Endothelial cell of umbilical vein (primary cell): Measurements from ENCODE around the gene DRAP1. TPM values are rescaled to one million over a fixed set of nuclear protein-coding genes. Genes with fewer than 3 reads are reported as not detected.

Source experiments
- BruUV-seq: library from RNA; stranded (reverse); fragments of 400-500 nt; replicated peaks from 2 replicates; lab custom pipeline; 2021; lab: Mats Ljungman, UMichigan
- CTCF ChIA-PET: fragments of 300-600, 350-600 bp; sonication (Branson Sonifier 250); formaldehyde crosslinking; loops from one replicate; lab custom pipeline; 2021; ENCODE audit warnings: antibody characterized with exemption, inconsistent platforms; lab: Charles Lee
- POLR2A ChIA-PET: fragments of 300-600, 350-600 bp; sonication (Branson Sonifier 250); formaldehyde crosslinking; loops from one replicate; lab custom pipeline; 2021; ENCODE audit warnings: antibody characterized with exemption, inconsistent platforms; lab: Charles Lee
- DNase-seq: peaks from one replicate; pipeline ENCODE4 v3.0.0-alpha.2; 2011; ENCODE audit warnings: low read depth, low spot score
- FAIRE-seq: peaks from 2 replicates; lab custom pipeline; 2011; peaks lifted over from hg19 to GRCh38; lab: Jason Lieb, UNC
- H2AFZ ChIP-seq: 2 replicates; pipeline ENCODE4 v1.6.0; 2012; ENCODE audit warnings: low read depth, low read length, control low read depth, inconsistent platforms
- H3K27ac ChIP-seq: 2 replicates; pipeline ENCODE4 v1.5.1; 2011; ENCODE audit warnings: low read depth, mild to moderate bottlenecking, control low read depth, low read length, moderate library complexity; ENCODE audit not compliant: insufficient read depth
- H3K27me3 ChIP-seq, 2 experiments: 2 replicates each; pipeline versions ENCODE4 v1.6.0 to v1.6.1; 2011; ENCODE audit warnings: low read length in 2 of 2, mixed read lengths in 1 of 2; ENCODE audit not compliant: control insufficient read depth in 2 of 2, insufficient read depth in 2 of 2
- H3K36me3 ChIP-seq, 2 experiments: 2 replicates in 1 of 2; 3 replicates in 1 of 2; pipeline ENCODE4 v1.5.1; 2011; ENCODE audit warnings: low read length in 2 of 2, mild to moderate bottlenecking in 1 of 2, moderate library complexity in 1 of 2; ENCODE audit not compliant: control insufficient read depth in 2 of 2, insufficient read depth in 2 of 2; ENCODE audit errors: extremely low read depth in 1 of 2
- H3K4me1 ChIP-seq: 3 replicates; pipeline ENCODE4 v1.5.1; 2011; ENCODE audit warnings: mild to moderate bottlenecking, low read length; ENCODE audit not compliant: control insufficient read depth, insufficient read depth; ENCODE audit errors: extremely low read depth
- H3K4me2 ChIP-seq: 2 replicates; pipeline ENCODE4 v1.6.1; 2011; ENCODE audit warnings: low read length, control low read depth, mixed read lengths; ENCODE audit not compliant: insufficient read depth
- H3K4me3 ChIP-seq, 3 experiments: fragments of 200-600 bp in 1 of 3; sonication (generic), shearing (Covaris generic) in 1 of 3; replicated peaks in 1 of 3; 2 replicates each; pipeline ENCODE4 v1.5.1; 2011 to 2016; ENCODE audit warnings: control low read depth in 3 of 3, low read length in 3 of 3, mild to moderate bottlenecking in 2 of 3, inconsistent platforms in 1 of 3, low read depth in 1 of 3, moderate library complexity in 1 of 3; ENCODE audit not compliant: insufficient read depth in 1 of 3
- H3K79me2 ChIP-seq: 2 replicates; pipeline ENCODE4 v1.6.0; 2012; ENCODE audit warnings: low read length, inconsistent platforms; ENCODE audit not compliant: control insufficient read depth, insufficient read depth
- H3K9ac ChIP-seq: replicated peaks from 2 replicates; pipeline ENCODE3; 2011; ENCODE audit warnings: low read length, control low read depth; ENCODE audit not compliant: insufficient read depth; ENCODE audit errors: extremely low read depth
- H3K9me1 ChIP-seq: replicated peaks from 3 replicates; pipeline ENCODE4 v1.6.0; 2011; ENCODE audit warnings: mild to moderate bottlenecking, low read length; ENCODE audit not compliant: control insufficient read depth, insufficient read depth; ENCODE audit errors: extremely low read depth
- H3K9me3 ChIP-seq: replicated peaks from 2 replicates; pipeline ENCODE4 v1.5.1; 2012; ENCODE audit warnings: low read length, inconsistent platforms; ENCODE audit not compliant: control insufficient read depth, insufficient read depth
- H4K20me1 ChIP-seq: replicated peaks from 2 replicates; pipeline ENCODE3; 2011; ENCODE audit warnings: mild to moderate bottlenecking, low read length; ENCODE audit not compliant: control insufficient read depth, insufficient read depth; ENCODE audit errors: extremely low read depth
- CTCF ChIP-seq, 2 donors: IDR thresholded peaks; 1 replicate in 1 of 2; 2 replicates in 1 of 2; pipeline ENCODE4 v1.5.1; 2011; ENCODE audit warnings: low read length in 2 of 2, mild to moderate bottlenecking in 2 of 2, moderate library complexity in 2 of 2, control low read depth in 1 of 2, inconsistent platforms in 1 of 2, low read depth in 1 of 2; ENCODE audit not compliant: insufficient read depth in 1 of 2; ENCODE audit errors: extremely low read depth in 1 of 2
- EZH2 ChIP-seq: IDR thresholded peaks from 2 replicates; pipeline ENCODE4 v1.6.1; 2012; ENCODE audit warnings: borderline replicate concordance, low read depth, mild to moderate bottlenecking, moderate library complexity, low read length, inconsistent platforms; ENCODE audit not compliant: severe bottlenecking
- FOS ChIP-seq: IDR thresholded peaks from 2 replicates; pipeline ENCODE4 v1.6.1; 2011; ENCODE audit warnings: mild to moderate bottlenecking, low read length, moderate library complexity, borderline replicate concordance; ENCODE audit not compliant: insufficient read depth
- GATA2 ChIP-seq: IDR thresholded peaks from 2 replicates; pipeline ENCODE4 v1.7.0; 2011; ENCODE audit warnings: low read depth, mild to moderate bottlenecking, moderate library complexity, mixed read lengths, low read length; ENCODE audit not compliant: insufficient read length, insufficient read depth
- JUN ChIP-seq: IDR thresholded peaks from 2 replicates; pipeline ENCODE4 v1.6.1; 2011; ENCODE audit warnings: borderline replicate concordance, low read depth; ENCODE audit not compliant: insufficient read length, insufficient read depth
- MAX ChIP-seq: IDR thresholded peaks from 2 replicates; pipeline ENCODE4 v1.6.1; 2011; ENCODE audit not compliant: insufficient read depth, insufficient read length
- MYC ChIP-seq: IDR thresholded peaks from one replicate; pipeline ENCODE4 v1.6.1; 2011; ENCODE audit warnings: mild to moderate bottlenecking, low read depth, low read length
- POLR2A ChIP-seq: IDR thresholded peaks from 2 replicates; pipeline ENCODE4 v1.6.1; 2012; ENCODE audit warnings: low read depth, mild to moderate bottlenecking, control low read depth, low read length
- POLR2AphosphoS5 ChIP-seq: IDR thresholded peaks from 2 replicates; pipeline ENCODE4 v1.6.1; 2012; ENCODE audit warnings: low read depth, mild to moderate bottlenecking, control low read depth, low read length, moderate library complexity; ENCODE audit not compliant: insufficient read depth
- dilution Hi-C: fragments of 300-500 bp; cut with MboI; formaldehyde crosslinking; loops from one replicate; pipeline ENCODE4 v1.15.0; 2019; ENCODE audit warnings: low sequenced_read_pairs; ENCODE audit not compliant: extremely low pct_ligation_motif_present
- intact Hi-C: fragments of 100-400 bp; cut with micrococcal nuclease; formaldehyde crosslinking; loops from one replicate; pipeline ENCODE4 v1.10.0; 2022
- polyA plus RNA-seq, 4 experiments: library from polyadenylated mRNA; depleted of rRNA in 3 of 4; stranded (reverse) in 3 of 4; unstranded in 1 of 4; fragments of >200 nt; gene quantifications; 2 replicates each; pipeline versions ENCODE4 v1.2.1 to v1.2.3, GENCODE V29; 2011 to 2012; ENCODE audit warnings: missing spikeins in 1 of 4
- total RNA-seq: library from RNA; stranded (reverse); gene quantifications from 2 replicates; pipeline ENCODE4 v1.2.3, GENCODE V29; 2021

DRAP1 gene
- total and polyA plus RNA-seq, 2 donors (not counting 3 experiments of a cell fraction or from before 2014, with no cell fraction given), result 74.9 to 114 TPM

GRCh38 chr11:65915821-65916251, 3.4 kb upstream of the DRAP1 start:
- peak overlapping the region in 1 of 3 experiments; percentile 5 for H3K4me3 ChIP-seq
- peak; percentile 97 for TF ChIP-seq JUN
- no peak for TF ChIP-seq MAX
- peak; percentile 21 for TF ChIP-seq MYC
- no peak for TF ChIP-seq EZH2
- peak; percentile 100 for TF ChIP-seq FOS
- peak; percentile 99 for TF ChIP-seq POLR2AphosphoS5
- TF ChIP-seq GATA2, result no peak
- no peak for TF ChIP-seq CTCF (IDR thresholded peaks at IDR 0.05; ENCODE audit: extremely low read depth in 1 of 2, insufficient read depth in 1 of 2, low read depth in 1 of 2, low read length in 2 of 2)
- TF ChIP-seq POLR2A, result peak; percentile 72
- H3K27ac ChIP-seq, result peak overlapping the region; percentile 92
- peak overlapping the region; percentile 69 for H3K4me2 ChIP-seq
- dilution Hi-C loops, result no loop called here
- H3K9ac ChIP-seq, result peak overlapping the region; percentile 71
- no TSS peak for BruUV-seq
- intact Hi-C loops, result loop anchor here (1.0 to 5.0 kb wide), 3 partner anchors 16 to 136 kb away; partner anchors contain the start of genes FIBP, FOSL1 and SF3B2
- H3K27me3 ChIP-seq, result no peaks in the 10 kb centered on the region
- H4K20me1 ChIP-seq, result no peaks in the 10 kb centered on the region
- DNase-seq (peak; percentile 94), FAIRE-seq (peak; percentile 100)
- peaks cover 71% of the 10 kb centered on the region for H3K4me1 ChIP-seq
- H3K9me3 ChIP-seq, result no peaks in the 10 kb centered on the region
- peaks cover 37% of the 10 kb centered on the region for H3K79me2 ChIP-seq
- no peaks in the 10 kb centered on the region for H3K36me3 ChIP-seq
- no peaks in the 10 kb centered on the region for H3K9me1 ChIP-seq
- ChIA-PET CTCF (interaction anchor here (0.7 to 4.9 kb wide), 11 partner anchors 8 to 136 kb away, joined by 3 to 73 read pairs (median 4); partner anchors contain the start of genes CCDC85B, FIBP and FOSL1), POLR2A (interaction anchor here (1.1 to 2.0 kb wide), 4 partner anchors 17 to 26 kb away, joined by 4 to 28 read pairs (median 12); partner anchors contain the start of genes CCDC85B, FIBP and FOSL1)
- no peak overlapping the region for H2AFZ ChIP-seq
